DMS 273 treated with DMSO at 0.1 percent for 48 hours (cell line): Measurements from ENCODE around the gene ISYNA1.

Source experiments
- DNase-seq: peaks from one replicate; lab custom pipeline; 2025; lab: John Stamatoyannopoulos, UW

Gene ISYNA1

DNA sequence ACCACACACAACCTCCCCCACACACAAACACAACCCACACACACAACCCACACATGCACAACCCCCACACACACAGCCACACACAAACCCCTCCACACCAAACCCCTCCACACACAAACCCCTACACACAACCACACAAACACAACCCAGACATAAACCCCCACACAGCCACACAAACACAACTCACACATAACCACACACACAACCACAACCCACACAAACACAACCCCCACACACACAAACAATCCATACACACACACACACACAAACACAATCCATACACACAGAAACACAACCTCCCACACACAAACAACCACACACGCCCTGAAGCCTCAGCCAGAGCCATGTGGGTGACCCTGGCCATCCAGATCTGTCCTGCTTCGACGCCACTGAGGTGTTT is 30.0 kb upstream of the ISYNA1 start:
- DNase-seq = no peak

GRCh38 chr19:18466354-18466753 is 28.4 kb upstream of the ISYNA1 start:
- no peak for DNase-seq

- DNase-seq = no peak
Observed at GRCh38 chr19:18465964-18466339, 28.0 kb upstream of the ISYNA1 start.

DNA sequence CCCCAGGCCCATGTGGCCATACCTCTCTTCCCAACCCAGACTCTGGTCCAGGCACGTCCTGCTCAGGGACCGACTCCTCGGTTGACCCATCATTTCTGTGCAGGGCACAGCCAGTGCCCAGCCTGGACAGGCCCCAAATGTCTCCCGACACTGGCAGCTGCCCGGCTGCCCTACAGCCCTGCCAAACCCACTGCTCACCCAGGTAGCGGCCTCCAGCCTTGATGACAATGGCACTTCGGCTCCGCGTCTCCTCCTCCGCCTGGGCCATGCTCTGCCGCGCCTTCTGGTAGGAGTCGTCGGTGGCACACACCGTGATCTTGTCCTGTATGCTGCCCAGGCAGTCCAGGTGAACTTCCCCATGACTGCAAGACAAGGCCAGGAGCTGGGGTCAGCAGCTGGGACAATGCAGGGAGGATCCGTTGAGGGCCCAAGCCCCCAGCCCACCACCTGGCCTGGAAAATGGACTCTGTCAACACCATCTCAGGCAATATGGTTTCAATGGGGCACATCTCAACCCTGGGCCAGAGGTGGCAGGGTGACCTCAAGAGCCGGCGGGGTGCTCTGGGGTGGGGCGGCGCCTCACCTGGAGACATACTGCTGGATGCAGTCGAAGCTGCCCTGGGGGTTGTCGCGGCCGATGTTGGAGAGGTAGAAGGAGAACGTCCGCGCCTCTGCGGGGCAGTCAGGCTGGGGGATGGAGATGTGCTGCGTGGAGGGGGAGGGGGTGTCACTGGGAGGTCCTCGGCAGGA is 27.5 kb upstream of the ISYNA1 start:
- DNase-seq = no peak

DNA sequence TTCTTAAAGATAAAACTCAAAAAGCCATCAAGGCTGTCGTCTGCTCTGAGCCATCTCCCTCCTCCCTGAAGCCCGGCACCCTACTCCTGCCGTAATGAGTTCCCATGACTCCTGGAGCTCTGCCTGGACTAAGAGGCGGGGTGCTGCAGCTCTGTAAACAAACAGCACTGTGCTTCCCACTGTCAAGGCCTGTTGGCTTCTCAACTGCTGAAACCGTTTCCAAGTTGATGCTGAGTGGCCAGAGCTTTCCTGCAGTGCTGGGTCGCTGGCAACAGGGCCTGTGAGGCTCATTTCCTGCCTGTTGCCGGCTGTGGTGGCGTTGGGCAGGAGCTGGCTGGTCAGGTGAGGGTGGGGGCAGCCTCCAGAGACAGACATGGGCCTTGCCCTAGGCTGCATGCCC is 26.7 kb upstream of the ISYNA1 start:
- DNase-seq = no peak

DNA sequence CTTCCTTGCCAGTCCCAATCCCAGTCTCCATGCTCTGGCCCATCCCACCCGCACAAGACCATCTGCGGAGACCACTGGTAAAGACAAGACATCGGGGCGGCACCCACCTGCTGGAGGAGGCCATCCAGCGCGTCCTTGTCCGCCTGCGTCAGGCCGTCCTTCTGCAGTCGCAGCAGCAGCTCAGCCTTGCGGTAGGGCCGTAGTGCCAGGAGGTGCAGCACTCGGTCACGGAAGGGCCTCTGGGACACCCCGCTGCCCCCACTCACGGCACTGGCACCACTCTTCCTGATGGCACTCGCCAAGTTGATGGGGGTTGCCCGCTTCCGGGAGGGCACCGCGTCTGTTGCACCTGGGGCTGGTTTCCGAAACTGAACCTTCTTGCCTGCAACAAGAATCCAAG is 23.5 kb upstream of the ISYNA1 start:
- DNase-seq = no peak

DNA sequence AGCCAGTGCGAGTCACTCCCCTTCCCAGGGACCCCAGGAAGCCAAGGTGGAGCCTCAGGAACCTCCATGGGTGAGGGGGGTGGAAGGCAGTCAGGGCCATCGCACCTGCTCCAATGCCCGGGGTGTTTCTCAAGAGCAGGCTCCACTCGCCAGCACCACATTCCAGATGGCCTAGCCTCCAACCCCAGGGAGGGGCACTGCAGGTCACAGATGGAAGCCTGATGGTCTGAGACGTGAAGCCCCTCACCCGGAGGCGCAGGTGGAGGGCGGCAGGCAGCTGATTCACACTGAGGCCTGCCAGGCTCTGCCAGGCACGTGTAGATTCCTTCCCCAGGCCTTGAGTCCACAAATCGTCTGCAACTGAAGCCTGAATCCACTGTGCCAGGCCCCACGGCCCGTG is 23.0 kb upstream of the ISYNA1 start:
- no peak for DNase-seq

DNA sequence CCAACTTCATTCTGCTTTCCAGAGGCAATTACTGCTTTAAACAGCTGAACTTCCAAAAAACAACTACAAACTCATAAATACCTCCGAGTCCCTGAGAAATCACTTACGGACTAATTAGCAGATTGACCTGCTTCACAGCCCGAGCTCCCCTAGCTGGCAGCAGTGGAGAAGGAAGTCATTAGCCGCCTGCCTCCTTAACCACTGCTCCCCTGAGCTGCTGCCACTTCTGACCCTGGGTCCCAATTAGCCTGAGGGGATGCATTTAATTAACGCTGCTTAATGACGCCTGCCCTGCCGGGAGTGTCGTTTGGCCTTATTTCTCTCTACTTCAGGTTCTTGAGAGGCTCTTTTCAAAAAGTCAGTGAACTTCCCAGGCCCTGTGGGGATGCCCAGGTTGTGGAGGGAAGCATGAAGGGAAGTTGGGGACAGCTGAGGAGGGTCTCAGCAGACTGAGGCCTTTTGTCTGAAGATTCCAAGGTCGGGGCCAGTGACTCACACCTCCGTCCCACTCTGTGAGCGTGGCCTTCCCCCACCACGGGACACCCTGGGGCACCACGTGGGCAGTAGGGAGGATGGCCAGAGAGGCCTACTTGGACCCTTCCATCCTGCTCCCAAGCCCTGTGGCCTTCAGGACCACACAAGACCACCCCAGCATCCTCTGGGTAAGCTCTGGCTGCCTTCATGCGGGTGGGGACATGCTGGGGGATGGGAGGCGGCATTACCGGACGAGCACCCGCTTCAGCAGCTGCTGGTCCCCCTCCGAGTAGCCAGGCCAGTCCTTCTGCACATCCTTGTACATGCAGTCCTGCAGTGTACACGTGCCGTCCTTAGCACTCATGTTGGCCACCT is 19.8 kb upstream of the ISYNA1 start:
- DNase-seq = no peak

DNA sequence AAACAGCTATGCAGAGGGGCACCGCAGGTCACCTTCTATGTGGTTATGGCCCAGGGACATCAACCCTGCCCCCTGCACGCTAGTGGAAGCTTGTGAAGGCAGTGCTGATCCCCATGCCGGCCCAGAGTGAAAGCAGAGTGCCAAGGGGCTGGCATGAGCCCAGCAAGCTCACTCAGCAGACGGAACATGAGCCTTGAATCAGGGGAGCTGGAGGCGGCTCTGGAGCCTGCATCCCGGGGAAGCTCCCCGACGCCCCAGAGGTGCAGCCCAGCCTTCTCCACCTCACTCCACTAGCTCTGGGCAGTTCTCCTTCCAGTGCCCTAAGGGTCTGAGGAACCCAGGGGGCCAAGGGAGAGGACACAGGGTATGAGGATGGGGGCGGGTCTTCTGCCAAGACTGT is 19.0 kb upstream of the ISYNA1 start:
- no peak for DNase-seq

- no peak for DNase-seq
Observed at GRCh38 chr19:18456279-18456678, 18.3 kb upstream of the ISYNA1 start.

- DNase-seq = no peak
Observed at GRCh38 chr19:18453269-18454024, 15.5 kb upstream of the ISYNA1 start.

DNA sequence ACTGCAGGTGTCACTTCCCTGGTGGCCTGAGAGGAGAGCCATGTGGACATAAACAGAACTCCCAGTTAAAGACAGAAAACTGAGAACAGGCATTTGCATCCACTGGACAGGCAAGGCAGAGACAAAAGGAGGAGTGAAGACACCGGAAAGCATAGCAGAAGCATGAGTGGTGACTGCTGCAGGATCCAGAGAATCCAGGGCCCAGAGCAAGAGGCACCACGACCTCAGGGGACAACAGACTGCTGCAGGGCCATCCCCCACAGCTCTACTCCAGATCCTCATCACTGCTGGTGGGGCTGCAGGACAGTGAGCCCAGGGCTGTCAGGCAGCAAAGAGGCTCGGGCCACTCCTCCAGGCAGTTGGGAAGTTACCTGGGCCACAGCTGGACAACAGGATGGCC is 14.5 kb upstream of the ISYNA1 start:
- no peak for DNase-seq

GRCh38 chr19:18450931-18451836 is 13.3 kb upstream of the ISYNA1 start:
- no peak for DNase-seq

GRCh38 chr19:18450021-18450930 is 12.3 kb upstream of the ISYNA1 start:
- no peak for DNase-seq

DNA sequence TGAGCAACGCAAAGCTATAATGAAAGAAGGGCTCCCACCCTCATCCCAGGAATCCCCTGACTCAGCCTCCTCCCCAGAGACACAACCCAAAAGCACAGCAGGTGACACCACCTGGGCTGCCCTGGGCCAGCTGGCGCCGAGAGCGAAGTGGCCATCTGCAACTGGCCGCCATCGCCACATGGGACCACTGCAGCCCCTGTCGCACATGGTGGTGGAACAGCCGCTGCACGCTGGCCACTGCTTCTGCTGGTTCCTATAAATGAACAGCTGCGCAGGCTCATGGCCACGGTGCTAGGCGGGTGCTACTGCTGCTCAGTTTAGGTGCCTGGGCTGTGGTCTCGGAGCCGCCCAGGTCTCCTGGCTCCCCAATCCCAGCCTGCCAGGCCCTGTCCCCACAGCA is 11.6 kb upstream of the ISYNA1 start:
- no peak for DNase-seq

DNA sequence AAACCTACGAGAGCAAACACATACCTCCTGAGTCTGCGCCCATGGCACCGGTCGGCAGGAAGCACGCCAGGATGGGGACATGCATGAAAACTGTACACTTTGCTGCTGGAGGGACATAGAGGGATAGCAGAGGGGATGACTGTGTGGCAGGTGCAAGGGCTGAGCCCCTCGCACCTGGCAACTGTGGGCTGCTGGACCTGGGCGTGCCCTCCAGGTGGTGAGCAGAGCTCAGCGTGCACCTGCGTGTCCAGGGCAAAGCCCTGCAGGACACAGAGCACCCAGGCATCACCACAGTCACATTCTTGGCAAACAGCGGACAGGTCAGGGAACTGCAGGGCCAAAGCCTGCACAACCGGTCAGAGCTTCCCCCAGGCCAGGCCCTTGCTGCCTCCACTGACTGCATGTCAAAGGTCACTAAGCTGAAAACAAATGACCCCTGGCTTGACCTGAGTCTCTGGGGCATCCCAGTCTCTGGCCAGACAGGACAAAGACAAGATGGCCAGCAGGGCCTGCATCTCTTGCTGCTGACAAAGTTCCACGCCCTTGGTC is 9.0 kb upstream of the ISYNA1 start:
- no peak for DNase-seq

DNA sequence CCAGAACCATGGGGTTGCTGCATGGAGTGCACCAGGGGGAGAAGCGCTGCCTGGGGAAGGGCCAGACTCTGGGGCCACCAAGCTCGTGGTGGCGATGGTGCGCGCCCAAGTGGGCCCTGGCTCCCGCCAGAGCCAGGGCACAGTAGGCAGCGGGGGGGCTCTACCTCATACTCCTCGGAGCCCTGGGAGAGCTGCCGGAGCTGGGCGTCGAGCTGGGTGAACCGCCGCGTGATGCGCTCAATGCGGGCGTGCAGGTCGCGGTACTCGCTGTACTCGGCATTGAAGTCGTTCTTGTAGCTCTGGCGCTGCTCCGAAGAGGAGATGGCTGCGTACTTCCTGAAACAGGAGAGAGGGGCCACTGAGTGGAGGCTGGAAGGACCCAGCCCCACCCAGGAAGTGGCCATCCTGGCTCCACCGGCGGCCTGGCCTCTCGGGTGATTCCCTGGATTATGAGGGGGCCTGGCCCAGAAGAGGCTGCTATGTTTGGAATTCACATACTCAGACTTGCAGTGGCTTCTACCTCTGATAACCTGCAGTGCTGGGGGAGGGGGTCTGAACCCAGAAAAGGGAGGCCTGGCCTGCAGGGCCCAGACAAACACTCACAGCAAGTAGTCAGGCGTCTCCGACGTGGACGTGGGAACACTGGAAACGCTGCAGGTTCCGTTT is 8.3 kb upstream of the ISYNA1 start:
- DNase-seq = no peak

DNA sequence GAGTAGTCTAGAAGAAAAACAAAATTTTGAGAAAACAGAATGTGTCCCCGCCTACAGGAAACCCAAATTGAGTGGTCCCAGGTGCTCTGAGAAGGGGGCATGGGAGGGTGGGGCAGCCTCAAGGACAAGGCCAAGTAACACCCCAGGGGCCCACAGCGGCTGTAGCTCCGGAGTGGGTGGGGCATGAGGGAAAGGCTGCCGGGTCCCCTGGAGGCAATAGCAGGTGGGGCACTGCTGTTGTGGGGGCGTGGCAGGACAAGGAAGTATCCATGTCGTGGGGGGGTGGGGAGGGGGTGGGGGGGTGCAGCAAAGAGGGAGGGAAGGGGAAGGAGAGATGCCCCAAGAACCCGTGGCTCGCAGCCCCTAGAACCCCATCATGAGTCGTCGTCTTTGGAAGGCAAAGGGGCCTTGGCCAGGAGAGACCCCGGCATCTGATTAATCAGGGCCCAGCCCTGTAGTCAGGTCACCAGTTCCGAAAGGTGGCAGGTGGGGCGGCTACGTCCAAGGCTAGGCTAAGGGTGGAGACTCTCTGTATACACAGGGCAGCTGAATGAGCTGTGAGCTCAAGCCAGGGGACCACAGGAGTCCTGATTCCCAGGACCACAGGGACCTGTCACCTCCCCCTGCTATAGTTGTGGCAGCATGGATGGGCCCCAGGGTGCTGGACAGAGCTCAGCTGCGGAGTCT is 7.5 kb upstream of the ISYNA1 start:
- no peak for DNase-seq

- no peak for DNase-seq
Observed at GRCh38 chr19:18444513-18444912, 6.6 kb upstream of the ISYNA1 start.
